Endothelial cell of umbilical vein (primary cell): ENCODE results near the gene CEP85L.

Experiments
- CTCF ChIP-seq, 2 donors: IDR thresholded peaks; 1 replicate in 1 of 2; 2 replicates in 1 of 2; pipeline ENCODE4 v1.5.1; 2011; ENCODE audit warnings: low read length in 2 of 2, mild to moderate bottlenecking in 2 of 2, moderate library complexity in 2 of 2, control low read depth in 1 of 2, inconsistent platforms in 1 of 2, low read depth in 1 of 2; ENCODE audit not compliant: insufficient read depth in 1 of 2; ENCODE audit errors: extremely low read depth in 1 of 2
- EZH2 ChIP-seq: IDR thresholded peaks from 2 replicates; pipeline ENCODE4 v1.6.1; 2012; ENCODE audit warnings: borderline replicate concordance, low read depth, mild to moderate bottlenecking, moderate library complexity, low read length, inconsistent platforms; ENCODE audit not compliant: severe bottlenecking
- FOS ChIP-seq: IDR thresholded peaks from 2 replicates; pipeline ENCODE4 v1.6.1; 2011; ENCODE audit warnings: mild to moderate bottlenecking, low read length, moderate library complexity, borderline replicate concordance; ENCODE audit not compliant: insufficient read depth
- MAX ChIP-seq: IDR thresholded peaks from 2 replicates; pipeline ENCODE4 v1.6.1; 2011; ENCODE audit not compliant: insufficient read depth, insufficient read length
- MYC ChIP-seq: IDR thresholded peaks from one replicate; pipeline ENCODE4 v1.6.1; 2011; ENCODE audit warnings: mild to moderate bottlenecking, low read depth, low read length
- POLR2A ChIP-seq: IDR thresholded peaks from 2 replicates; pipeline ENCODE4 v1.6.1; 2012; ENCODE audit warnings: low read depth, mild to moderate bottlenecking, control low read depth, low read length
- POLR2AphosphoS5 ChIP-seq: IDR thresholded peaks from 2 replicates; pipeline ENCODE4 v1.6.1; 2012; ENCODE audit warnings: low read depth, mild to moderate bottlenecking, control low read depth, low read length, moderate library complexity; ENCODE audit not compliant: insufficient read depth

- TF ChIP-seq CTCF (IDR thresholded peaks at IDR 0.05; ENCODE audit: extremely low read depth in 1 of 2, insufficient read depth in 1 of 2, low read depth in 1 of 2, low read length in 2 of 2) (no peak), POLR2AphosphoS5 (no peak), EZH2 (no peak), POLR2A (no peak), FOS (no peak), MAX (no peak), MYC (no peak)
These were observed 102.8 kb downstream of the CEP85L start for GRCh38 chr6:118548613-118549012.
